GM06990 (cell line): ENCODE measurements around the gene THRSP.

Source experiments
- DNase-seq: peaks from one replicate; pipeline ENCODE4 v3.0.0-alpha.2; 2011; ENCODE audit not compliant: insufficient read length; ENCODE audit errors: extremely low read depth
- H3K27me3 ChIP-seq: replicated peaks from 2 replicates; pipeline ENCODE4 v1.6.0; 2011; ENCODE audit warnings: low read length; ENCODE audit not compliant: control insufficient read depth, insufficient read depth
- H3K36me3 ChIP-seq: 2 replicates; pipeline ENCODE4 v1.5.1; 2011; ENCODE audit warnings: low read length; ENCODE audit not compliant: control insufficient read depth, insufficient read depth
- H3K4me3 ChIP-seq: replicated peaks from 2 replicates; pipeline ENCODE4 v1.5.1; 2011; ENCODE audit warnings: low read depth, mild to moderate bottlenecking, control low read depth, low read length
- CTCF ChIP-seq: IDR thresholded peaks from 2 replicates; pipeline ENCODE4 v1.5.1; 2011; ENCODE audit warnings: low read length, control low read depth, mild to moderate bottlenecking, inconsistent platforms; ENCODE audit not compliant: insufficient read depth, poor library complexity, severe bottlenecking

Gene THRSP

GRCh38 chr11:78078218-78079167, 14.8 kb downstream of the THRSP start:
- Histone ChIP-seq H3K36me3 (peaks cover 2% of the 10 kb centered on the region; the same call in 1 of the 2 replicates), H3K4me3 (peak overlapping the region; percentile 90), H3K27me3 (no peaks in the 10 kb centered on the region)
- TF ChIP-seq CTCF = no peak
- DNase-seq = no peak

- Histone ChIP-seq H3K27me3 (no peaks in the 10 kb centered on the region), H3K36me3 (peaks cover 2% of the 10 kb centered on the region; the same call in 1 of the 2 replicates), H3K4me3 (peak within 1 kb of the TSS; percentile 90)
- TF ChIP-seq CTCF = no peak
- DNase-seq = peak; percentile 88
These were observed 15.8 kb downstream of the THRSP start, which contains the start of gene NDUFC2 for GRCh38 chr11:78079232-78080083. NDUFC2 (minus strand) TSS chr11:78079862; CDS start chr11:78079744, 118 bp downstream.

- no peak for TF ChIP-seq CTCF
- Histone ChIP-seq H3K36me3 (no peaks in the 10 kb centered on the region), H3K4me3 (peak overlapping the region; percentile 90), H3K27me3 (no peaks in the 10 kb centered on the region)
- no peak for DNase-seq
These were observed 16.6 kb downstream of the THRSP start for GRCh38 chr11:78080084-78080817.

- no peak for DNase-seq
- H3K36me3 ChIP-seq = no peaks in the 10 kb centered on the region
- H3K4me3 ChIP-seq = no peak overlapping the region
- H3K27me3 ChIP-seq = no peaks in the 10 kb centered on the region
- no peak for TF ChIP-seq CTCF
These were observed 17.3 kb downstream of the THRSP start for GRCh38 chr11:78080818-78081495.

- Histone ChIP-seq H3K27me3 (no peaks in the 10 kb centered on the region), H3K36me3 (no peaks in the 10 kb centered on the region), H3K4me3 (no peak overlapping the region)
- TF ChIP-seq CTCF = no peak
- no peak for DNase-seq
These were observed 17.9 kb downstream of the THRSP start for GRCh38 chr11:78081583-78081982.
